AG20443 (cell line): ENCODE data around the gene PPARG.
"Not testable (repeated sequence)": the region's sequence is repeated elsewhere in the genome, so short reads cannot be mapped to it uniquely, and the experiment has no call there.

Experiments
- DNase-seq: peaks from one replicate; pipeline ENCODE4 v3.0.0; 2012; ENCODE audit warnings: low spot score, mixed read lengths

PPARG gene

DNA sequence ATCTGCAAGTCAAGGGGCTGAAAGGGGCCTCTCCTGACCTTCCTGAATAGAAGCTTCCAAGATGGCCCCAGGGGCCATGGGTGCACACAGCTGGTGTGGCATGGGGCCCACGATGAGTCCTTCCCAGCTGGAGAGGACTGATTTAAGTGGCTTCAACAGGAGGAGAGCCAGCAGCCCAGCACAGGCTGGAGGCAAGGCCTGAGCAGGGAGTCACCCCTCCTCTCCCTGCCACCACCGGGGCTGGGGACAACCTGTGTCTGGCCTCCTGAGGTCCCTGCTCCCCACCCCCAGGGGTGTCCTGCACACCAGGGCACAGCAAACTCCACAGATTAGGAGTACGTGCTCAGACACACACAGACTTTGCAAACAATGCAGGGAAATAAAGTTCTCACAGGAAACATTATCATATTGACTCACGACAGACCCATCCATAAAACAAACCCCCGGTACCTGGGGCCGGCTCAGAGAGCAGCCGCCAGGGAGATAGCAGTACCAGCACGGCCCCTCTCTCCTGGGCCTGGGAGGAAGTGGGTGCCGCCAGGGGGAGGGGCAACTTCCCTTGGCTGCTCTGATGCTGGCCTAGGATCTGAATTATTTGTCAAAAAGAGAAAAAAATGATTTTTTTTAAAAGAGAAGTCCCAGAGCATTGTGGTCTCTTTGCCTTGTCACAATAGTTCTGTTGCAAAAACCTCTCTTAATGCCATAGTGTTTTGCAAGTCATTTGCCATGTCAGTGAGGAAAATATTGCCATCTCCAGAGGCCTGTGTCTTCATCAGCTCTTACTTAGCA, 173.5 kb downstream of the PPARG start:
- no peak for DNase-seq

DNA sequence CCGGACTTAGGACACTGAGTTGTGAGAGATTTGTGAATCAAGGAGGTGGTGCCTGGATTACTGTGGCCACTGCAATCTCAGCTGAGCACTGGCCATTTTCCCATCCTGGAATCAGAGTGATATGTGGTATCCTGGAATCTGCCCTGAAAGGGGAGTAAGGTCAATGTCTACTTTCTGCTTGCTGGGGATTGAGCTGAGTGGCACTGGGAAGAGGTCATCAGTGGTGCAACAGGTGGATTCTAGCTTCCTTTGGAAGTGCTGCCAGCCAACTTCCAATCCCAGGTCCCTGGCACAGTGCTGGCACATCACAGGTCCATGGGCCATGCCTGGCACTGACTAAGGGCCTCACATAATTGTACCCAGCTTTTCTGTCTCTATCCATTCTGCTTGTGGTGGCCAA, 174.8 kb downstream of the PPARG start:
- DNase-seq: no peak

DNA sequence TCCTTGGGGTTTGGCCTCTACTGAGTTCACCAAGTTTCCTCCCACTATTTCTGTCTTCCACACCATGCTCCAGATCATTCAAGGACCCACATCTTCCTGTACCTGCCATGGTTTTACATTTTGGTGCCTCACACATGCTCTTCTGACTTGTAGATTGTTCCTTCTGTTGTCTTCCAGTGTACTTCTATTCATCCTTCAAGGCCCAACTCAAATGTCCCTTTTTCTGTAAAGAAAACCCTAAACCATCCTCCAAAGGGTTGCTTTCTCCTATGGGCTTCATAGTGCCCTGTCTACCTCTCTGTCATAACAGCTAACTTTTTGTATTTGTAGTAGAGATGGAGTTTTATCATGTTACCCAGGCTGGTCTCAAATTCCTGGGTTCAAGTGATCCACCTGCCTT, 175.3 kb downstream of the PPARG start:
- DNase-seq: no peak

DNA sequence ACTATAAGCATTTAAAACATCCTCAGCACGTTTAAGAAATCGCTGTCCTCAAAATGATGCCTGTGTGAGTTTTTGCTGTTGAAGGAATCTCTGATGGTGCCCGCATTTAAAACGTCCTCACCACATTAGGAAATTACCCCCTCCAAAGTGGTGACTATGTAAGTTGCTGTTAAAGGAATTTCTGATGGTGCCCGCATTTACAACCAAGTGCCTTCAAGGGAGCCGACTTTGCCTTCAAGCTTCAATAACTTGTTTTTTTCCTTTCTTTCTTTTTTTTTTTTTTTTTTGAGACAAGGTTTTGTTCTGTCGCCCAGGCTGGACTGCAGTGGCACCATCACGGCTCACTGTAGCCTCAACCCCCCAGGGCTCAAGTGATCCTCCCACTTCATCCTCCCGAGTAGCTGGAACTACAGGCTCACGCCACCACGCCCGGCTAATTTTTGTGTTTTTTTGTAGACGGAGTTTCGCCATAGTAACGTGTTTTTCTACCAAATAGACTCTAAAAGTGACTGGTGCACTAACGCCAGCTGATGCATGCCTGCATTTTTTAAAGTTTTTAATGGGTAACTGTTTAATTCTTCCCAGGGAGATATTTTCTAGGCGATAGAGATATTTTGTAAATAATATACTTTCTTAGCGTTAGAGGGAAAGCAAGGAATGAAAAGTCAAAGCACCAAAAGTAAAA, 176.4 kb downstream of the PPARG start:
- DNase-seq: no peak

DNA sequence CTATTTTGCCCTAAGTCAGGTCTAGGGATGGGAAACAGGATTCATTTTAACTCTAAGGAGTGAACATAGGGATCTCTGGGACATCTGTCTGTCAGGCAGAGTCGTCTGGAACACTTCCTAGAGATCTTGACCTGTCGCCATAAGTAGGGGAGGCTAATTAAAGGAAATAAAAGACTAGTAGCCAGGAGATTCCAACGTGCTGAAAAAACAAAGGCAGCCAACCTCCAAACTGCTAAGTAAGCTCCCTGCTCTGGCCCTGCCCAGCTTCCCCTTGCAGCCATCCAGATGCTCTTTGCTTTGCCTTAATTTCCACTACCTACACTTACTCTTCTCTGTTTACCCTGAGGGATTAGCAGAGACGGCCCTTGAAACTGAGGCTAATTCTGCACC, 177.0 kb downstream of the PPARG start:
- DNase-seq: no peak

DNA sequence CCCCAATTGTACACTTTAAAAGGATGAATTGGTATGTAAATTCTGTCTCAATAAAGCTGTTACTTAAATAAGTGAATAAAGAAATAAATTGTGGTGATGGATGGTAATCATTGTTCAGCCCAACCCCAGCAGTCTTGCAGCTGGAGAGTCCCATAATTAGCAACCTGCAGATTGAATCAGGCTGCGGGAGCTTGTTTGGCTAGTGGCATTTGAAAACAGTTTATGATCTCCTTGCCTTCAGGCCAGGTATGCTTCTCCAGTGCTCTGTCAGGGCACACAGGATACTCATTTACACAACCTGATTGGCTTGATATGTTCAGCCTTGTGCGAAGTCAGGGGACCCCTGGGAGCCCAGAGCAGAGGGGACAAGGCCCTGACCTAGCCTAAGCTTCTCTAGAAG, 178.9 kb downstream of the PPARG start:
- DNase-seq: no peak

DNA sequence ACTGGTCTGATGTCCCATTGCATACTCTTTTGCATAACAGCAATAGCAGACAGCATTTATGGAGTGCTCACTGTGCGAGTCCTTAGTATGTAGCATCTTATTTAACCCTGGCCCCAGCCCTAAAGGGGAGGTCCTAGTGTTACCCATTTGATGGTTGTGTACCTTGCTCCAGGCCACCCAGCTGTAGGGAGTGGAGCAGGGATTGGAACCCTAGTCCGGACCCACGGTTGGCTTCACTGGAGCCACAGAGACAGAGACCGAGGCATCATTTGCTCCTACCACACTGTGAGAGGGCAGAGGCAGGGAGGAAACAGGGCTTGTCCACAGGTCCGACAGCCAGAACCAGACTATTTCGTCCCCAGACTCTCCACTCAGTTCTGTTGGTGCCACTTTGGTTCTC, 179.4 kb downstream of the PPARG start:
- DNase-seq: no peak

DNA sequence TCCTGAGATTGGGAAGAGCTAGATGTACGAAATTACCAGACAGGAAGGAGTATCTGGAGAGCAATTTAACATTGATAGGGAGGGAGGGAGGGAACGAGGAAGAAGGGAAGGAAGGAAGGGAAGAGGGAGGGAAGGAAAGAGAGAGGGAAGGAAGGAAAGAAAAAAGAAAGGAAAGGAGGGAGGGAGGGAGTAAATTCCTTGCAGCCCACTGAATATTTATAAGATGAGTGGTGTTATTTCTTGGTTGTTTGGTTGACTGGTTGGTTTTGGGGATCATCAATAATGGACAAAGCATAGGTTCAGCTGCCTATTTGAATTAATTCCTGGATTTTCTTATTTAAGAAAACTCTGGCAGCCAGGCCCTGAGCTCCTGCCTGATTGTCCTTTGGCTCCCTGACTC, 179.9 kb downstream of the PPARG start:
- DNase-seq: no peak

DNA sequence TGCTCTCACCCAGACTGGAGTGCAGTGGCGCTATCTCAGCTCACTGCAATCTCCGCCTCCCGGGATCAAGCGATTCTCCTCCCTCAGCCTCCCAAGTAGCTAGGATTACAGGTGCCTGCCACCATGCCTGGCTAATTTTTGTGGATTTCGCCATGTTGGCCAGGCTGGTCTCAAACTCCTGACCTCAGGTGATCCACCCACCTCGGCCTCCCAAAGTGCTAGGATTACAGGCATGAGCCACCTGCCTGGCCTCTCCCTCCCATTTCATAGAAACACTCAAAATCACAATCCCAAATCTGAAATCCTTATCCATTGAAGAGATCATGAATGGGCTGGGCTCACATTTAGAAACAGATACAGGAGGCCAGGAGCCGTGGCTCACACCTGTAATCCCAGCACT, 180.4 kb downstream of the PPARG start:
- DNase-seq: not testable (repeated sequence)

DNA sequence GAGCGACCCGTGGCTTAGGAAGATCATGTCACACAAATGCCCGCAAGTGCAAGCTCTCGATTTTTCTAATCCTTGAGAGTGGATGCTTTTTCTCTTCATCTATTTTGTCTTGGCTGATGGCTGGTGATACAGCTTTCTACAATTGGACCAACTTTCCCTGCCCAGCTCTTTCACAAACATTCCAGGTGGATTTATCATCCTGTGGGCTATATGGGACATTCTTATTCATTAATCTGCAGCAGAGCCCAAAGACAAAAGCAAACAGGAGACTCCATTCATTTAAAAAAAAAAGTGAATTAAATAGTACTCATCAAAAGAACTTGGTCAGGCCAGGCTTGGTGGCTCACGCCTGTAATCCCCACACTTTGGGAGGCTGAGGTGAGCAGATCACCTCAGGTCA, 181.2 kb downstream of the PPARG start:
- DNase-seq: no peak

DNA sequence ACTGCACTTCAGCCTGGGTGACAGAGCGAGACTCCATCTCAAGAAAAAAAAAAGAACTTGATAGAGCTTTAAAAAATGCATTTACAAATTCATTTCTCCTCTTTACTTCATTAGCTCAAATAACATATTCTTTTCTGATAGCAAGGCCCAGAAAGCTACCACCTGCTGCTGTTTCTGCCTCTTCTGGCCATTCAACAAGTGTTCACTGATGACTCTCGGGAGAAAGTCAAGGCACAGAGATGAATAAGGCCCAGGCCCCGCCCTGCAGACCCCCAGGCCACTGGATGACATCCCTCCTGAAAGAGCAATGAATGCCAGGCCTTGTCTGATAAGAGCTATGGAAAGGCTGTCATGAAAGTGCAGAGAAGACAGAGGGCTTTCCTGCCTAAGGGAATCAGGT, 181.8 kb downstream of the PPARG start:
- no peak for DNase-seq

DNA sequence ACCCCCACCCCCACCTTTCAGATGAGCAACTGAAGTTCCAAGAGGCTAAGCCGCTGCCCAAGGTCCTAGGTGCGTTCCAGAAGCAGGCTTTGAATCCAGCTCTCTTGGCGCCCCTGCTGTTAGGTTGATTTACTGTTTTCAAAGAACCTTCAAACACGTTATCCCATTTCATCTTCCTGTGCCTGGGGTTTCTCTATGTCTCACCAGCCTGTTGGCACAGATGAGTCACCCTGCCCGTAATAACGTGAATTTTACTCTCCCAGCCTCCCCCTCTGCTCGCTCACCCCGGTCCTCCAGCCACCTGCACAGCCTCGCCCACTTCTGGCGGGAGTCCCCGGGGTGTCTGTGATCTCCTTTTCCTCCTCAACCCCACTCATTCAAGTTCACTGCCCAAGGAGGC, 182.4 kb downstream of the PPARG start:
- no peak for DNase-seq

DNA sequence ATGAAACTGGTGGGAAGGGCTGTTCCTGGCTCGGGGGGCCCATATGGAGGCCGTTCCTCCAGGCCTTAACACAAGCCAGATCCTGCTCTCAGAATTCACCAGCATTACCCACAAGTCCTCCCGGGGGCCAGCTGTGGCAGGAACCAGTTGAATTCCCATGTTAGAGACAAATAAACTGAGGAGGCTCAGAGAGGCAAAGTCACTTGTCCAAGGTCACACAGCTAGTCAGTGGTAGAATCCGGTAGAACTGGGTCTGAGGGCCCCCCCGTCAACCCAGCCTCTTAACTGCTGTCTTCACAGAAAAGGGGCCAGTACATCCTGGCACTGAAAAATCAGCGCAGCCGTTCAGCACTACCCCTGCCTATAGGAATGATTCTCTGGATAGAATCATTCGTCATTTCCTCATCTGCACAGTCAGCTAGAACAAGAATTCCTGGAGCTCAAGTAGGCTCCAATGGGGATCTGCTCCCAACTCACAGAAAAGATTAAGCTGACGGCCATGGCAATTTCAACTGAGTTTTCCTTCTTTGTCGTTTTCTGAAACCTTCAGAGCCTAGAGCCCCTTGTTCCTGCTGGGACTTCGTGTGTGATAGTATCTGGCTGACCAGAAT, 183.2 kb downstream of the PPARG start:
- no peak for DNase-seq

DNA sequence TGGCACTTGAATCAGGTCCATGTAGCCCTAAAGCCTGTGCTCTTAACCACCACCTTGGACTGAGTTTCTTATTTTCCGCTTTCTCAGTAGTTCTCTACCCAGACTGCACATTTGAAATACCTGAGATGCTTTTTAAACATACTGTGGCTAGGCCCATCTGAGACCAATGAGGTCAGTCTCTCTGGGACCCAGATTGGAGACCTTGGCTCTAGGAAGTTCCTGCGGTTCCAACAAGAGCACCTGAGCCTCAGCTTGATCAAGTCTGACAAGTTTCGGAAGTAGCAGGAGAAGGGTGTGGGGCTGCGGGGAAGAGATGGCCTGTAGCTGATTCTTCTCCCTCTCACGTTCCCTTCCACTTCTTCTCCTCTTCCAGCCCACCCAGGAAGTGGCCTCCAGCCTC, 183.9 kb downstream of the PPARG start:
- DNase-seq: no peak

DNA sequence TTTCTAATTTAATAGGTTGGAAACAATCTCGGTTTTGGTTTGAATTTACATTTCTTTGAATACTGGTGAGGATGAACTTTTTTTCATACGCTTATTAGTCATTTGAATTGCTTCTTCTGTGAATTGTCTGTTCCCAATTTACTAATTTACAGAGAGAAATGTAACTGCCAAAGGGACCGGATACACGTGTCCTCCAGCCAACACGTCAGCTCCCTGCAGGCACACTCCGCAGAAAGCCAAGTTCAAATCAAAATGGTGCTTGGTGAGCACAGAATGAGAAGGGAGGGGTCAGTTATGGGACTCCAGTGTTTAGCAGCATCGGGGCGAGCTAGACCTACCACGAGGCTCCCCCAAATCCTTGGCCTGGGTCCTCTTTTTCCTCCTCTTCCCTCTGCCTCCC, 184.6 kb downstream of the PPARG start:
- peak; percentile 64 for DNase-seq

DNA sequence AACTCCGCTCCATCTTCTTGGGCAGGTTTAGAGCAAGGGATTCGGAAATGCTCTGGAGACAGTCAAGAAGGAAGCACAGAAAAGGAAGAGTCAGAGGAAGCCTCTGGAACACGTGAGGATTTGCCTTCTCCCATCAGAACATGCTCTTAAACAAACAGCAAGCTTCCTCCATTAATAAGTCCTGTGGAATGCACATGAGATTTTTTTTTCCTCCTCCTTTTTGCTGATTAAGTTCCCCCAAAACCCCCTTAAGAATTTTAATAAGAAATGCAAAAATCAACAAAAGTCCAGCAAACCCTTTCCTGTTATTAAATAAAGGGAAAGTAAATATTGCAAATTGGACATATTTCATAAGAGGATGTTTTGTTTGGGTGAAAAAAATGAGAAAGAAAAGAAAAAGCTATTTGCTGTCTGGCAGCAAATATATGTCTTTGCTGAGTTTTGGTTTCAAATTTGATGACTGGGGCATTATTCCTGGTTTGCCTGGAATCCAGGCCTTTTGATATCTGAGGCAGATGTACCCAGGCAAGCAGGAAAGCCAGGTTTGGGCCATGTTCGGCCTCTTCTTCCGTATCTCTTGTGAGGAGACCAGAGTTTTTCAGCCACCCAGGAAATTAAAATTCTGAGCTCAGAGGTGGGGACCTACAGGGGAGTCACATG, 187.5 kb downstream of the PPARG start:
- peak; percentile 45 for DNase-seq

DNA sequence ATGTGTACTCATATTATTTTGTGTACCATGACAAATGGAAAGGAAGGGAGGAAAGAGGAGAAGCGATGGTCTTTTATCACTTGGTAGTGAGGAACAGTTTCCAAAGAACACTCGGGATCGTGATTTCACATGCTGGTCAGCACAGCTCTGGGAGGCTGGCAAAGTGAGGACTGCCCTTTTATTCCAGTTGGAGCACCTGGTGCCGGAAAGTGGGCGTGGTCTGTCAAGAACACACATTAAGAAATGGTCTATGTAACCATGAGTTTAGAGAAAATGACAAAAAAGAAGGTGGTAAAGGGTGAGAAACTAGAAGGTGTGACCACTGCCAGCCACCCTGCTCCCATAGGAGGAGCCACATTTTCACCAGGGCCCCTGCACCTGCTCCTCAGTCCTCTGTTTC, 188.4 kb downstream of the PPARG start:
- DNase-seq: no peak

DNA sequence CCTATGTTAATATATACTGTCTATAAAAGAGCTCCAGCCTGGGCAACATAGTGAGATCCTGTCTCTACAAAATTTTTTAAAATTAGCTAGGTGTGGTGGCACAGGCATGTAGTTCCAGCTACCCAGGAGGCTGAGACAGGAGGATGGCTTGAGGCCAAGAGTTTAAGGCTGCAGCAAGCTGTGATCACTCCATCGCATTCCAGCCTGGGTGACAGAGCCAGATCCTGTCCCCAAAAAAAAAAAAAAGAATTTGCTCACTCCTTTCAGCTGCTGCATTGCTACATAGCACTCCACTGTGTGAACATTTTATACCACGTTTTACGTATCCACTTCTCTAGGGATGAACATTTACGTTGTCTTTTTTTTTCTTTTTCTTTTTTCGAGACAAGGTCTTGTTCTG, 189.5 kb downstream of the PPARG start:
- no peak for DNase-seq

DNA sequence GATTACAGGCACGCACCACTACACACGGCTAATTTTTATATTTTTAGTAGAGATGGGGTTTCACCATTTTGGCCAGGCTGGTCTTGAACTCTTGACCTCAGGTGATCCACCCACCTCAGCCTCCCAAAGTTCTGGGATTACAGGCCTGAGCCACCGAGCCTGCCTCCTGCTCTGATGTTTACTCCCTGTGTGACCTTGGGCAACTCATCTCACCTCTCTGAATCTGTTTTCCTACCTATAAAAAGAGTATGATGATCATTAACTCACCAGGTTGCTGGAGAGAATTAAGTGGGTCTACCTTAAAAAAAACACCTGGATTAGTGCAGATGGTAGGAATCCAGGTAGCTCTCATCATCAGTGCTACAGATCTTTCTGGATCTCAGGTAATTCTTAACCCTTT, 190.3 kb downstream of the PPARG start:
- not testable (repeated sequence) for DNase-seq

DNA sequence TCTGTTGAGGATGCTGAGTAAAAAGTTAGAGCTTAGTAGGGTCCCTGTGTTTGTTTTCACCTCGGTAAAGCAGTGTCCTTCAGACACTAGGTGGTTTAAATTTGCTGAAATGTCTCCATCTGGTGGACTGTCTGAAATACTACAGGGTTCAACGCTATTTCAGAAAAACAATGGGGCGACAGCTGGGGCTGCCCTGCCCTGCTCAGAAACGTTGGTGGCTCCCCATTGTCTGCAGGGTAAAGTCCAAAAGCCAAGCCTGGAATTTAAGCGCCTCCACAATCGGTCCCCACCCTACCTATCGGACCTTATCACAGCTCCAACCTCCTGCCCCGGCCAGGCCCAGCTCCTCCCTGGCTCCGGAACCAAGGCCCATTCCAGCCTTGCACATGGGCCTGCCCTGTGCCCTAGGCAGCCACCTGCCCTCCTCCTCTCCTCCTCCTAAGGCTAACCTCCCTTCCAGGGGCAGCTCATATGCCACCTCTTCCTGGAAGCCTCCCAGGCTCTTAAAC, 191.1 kb downstream of the PPARG start:
- peak; percentile 72 for DNase-seq

DNA sequence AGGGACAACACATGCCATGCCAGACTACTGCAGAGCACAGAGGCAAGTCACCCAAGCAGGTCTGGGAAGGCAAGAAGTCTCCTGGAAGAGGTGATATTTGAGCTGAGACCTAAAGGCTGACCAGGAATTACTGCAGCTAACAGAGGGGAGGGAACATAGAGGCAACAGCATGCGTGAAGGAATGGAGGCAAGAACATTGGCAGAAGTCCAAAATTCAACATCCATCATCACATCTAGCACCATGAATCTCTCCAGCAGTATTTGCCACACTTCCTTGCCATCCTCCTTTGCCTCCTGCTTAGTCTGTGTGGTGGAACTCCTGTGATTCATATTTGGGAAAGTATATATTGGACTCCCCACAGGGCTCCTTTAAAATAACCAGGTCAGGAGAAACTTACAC, 194.5 kb downstream of the PPARG start:
- no peak for DNase-seq

DNA sequence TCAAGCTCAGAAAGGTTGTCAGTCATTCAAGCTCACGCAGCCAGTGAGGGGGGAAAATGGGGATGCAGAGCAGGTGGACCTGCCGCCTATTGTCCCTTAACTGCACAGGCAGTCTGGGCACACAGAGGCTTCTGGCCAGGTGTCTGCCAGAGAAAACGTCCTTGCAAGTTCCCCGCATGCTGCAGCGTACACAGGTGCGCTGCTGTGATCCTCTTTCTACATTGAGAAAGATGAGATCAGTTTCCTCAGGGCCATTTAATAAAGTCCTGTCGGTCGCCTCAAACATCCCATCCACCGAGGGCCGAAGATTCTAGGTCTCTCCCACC, 195.0 kb downstream of the PPARG start:
- no peak for DNase-seq
